HepG2 (cell line): ENCODE results near the gene GBX1.

Source experiments
- MATR3 ChIP-seq: sonication (generic); formaldehyde crosslinking; IDR thresholded peaks from 2 replicates; pipeline ENCODE4 v1.4.0; 2020; ENCODE audit warnings: missing genetic modification reagents
- POLR2A ChIP-seq, 2 experiments: IDR thresholded peaks; 2 replicates each; pipeline ENCODE4 v1.6.1; 2011; ENCODE audit warnings: low read depth in 2 of 2, low read length in 2 of 2, mild to moderate bottlenecking in 1 of 2, moderate library complexity in 1 of 2; ENCODE audit not compliant: insufficient read depth in 1 of 2
- SUZ12 ChIP-seq: fragments of 150-350 bp; IDR thresholded peaks from 2 replicates; pipeline ENCODE4 v1.6.1; 2014; ENCODE audit warnings: low read depth, low read length
- ZNF274 ChIP-seq: sonication (generic); formaldehyde crosslinking; IDR thresholded peaks from 2 replicates; pipeline ENCODE4 v1.5.1; 2020; ENCODE audit warnings: mild to moderate bottlenecking, missing genetic modification reagents

- TF ChIP-seq SUZ12 (no peak), MATR3 (CRISPR knock-in tag) (no peak), POLR2A (IDR thresholded peaks at IDR 0.05; ENCODE audit: insufficient read depth in 1 of 2, low read depth in 2 of 2, low read length in 2 of 2) (no peak), ZNF274 (CRISPR knock-in tag) (no peak)
Measured at GRCh38 chr7:151189038-151189437, 21.5 kb upstream of the GBX1 start.
